GM19023 (cell line): ENCODE measurements around the gene HIPK1.
"Not testable (repeated sequence)": the region's sequence is repeated elsewhere in the genome, so short reads cannot be mapped to it uniquely, and the experiment has no call there.

ENCODE experiments used
- ATAC-seq: cut with Tn5 transposase; IDR thresholded peaks from one replicate; pipeline ENCODE4 v1.9.1; 2021; ENCODE audit warnings: mild to moderate bottlenecking, moderate library complexity; ENCODE audit not compliant: unreplicated experiment

Gene HIPK1

DNA sequence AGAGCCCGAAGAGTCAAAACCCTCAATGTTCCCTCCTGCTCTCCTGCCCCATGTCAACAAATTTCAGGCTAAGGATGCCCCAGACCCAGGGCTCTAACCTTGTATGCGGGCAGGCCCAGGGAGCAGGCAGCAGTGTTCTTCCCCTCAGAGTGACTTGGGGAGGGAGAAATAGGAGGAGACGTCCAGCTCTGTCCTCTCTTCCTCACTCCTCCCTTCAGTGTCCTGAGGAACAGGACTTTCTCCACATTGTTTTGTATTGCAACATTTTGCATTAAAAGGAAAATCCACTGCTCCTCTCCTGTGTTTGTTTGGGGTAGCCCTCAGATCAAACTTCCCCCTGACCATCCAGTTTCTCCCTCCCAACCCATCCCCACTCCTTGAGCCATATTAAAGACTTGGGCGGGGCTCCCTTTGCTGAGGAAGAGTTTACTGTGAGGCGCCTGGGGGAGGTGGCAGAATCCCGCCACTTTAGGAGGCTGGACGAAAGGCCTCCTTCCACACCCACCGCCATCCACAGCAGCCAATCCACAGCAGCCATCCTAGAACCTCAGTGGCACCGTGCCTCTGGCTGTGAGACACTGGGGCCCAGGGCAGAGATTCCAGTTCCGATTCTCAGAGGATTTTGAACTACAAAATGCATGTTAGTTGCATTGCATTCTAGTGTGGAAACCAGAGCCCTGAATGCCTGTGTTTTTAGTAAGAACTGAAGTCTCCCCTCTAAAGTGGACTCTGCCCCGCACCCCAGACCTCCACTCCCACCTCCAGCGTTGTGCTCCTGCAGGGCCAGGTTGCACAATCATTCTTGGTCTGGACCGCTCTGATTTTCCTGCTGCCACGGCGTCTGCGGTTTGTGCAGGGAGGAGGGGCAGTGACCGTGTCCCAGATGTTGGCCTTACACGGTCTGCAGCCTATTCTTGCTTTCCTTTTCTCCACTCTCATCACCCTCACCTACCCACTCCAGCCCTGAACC is 53.1 kb downstream of the HIPK1 start:
- ATAC-seq, result no peak

DNA sequence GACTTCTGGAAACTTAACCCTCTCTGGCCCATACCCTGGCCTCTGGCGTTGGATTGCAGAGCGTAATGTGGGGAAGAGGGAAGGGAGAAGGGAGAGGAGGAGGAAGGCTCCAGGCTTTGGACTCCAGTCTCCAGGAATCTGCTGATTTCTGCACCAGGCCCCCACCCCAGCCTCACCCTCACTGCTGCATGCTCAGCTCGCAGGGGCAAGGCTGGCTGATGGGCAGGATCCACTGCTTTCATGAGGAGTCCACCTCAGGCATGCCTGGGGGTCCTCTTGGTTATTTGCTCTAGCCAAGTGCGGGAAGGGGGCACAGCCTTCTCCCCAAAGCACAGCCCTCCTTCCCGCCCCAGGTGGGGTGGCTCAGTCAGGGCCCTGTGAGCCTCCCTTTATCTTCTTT is 53.8 kb downstream of the HIPK1 start:
- no peak for ATAC-seq

DNA sequence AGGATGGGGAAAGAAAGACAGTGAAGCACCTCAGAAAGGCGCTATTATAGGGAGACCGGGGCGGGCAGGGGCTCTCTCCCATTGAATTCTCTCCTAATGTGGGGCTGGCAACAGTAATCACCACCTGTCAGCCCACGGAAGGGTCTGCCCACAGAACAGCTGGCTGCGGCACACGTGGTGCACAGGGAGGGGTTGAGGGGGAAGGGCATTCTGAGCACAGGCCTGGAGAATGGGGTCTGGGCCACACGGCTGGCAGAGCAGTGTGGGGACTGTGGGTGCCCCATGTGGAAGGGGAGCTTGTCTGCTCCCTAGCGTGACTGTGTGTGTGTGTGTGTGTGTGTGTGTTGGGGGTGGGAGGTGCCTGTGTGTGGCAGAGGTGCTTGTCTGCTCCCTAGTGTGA is 54.3 kb downstream of the HIPK1 start:
- no peak for ATAC-seq

DNA sequence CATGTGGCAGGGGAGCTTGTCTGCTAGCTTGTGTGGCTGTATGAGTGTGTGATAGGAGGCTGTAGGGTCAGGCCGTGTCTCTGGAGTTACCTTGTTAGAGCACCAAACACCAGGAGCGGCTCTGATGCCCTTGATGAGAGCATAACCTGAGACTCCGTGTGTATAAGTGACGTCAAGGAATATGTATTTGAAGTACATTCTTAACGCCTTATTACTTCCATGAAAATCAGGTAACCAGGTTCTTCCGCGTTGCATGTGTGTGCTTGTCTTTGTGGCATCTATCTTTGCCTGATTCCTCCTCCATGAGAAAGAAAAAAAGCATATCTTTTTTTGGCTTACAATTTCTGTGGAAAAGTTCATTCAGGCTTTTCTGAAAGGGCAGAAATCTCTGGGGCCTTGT is 54.7 kb downstream of the HIPK1 start:
- ATAC-seq, result no peak

DNA sequence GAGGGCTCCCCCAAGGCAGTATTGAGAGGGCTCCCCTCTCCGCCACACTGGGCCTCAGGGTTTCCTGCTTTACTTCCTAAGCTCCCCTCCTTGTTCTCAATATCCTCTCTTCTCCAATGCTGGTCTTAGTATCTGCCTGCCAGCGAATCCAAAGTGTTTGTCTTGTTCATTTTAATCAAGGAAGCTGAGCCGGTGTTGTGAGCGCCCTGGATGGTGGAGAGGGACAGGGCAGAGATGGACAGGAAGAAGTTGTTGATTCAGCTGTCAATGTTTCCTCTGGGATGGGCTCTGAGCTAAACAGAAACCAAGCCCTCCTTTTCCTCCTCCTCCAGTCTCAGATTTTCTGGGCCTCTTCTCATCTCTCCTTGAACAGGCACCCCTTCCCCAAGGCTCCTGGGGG is 55.6 kb downstream of the HIPK1 start:
- ATAC-seq, result no peak

DNA sequence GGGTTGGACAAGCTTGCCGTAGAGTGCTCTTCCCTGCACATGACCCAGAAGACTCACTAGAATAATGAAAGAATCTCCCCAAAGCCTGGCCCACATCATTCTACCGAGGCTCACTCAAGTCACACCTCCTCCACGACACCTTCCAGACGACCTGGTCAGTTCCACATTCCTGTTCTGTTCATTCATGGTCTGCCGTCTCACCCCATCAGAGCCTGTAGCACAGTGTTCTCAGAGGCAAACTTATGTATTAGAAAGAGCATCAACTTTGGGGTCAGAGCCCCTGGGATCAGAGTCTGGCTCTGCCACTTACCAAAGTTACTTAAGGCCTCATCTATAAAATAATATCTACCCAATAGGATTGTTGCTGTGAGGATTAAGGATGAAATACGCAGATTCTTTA is 57.7 kb downstream of the HIPK1 start:
- no peak for ATAC-seq

DNA sequence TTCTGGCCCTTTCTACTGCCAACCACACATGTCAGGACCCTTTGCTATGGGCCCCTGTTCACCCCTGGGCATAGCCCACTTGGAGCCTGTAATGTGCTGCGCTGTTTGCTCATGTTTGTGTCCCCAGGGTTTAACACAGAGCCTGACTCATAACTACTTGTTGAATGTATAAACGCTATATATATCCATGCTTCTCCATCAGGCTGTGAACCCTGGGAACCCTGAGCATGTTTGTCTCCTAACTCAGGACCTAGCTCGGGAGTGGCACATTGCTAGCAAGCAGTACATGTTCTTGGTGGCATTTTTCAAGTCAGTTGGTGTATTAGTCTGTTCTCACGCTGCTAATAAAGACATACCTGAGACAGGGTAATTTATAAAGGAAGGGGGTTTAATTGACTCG is 58.1 kb downstream of the HIPK1 start:
- no peak for ATAC-seq

DNA sequence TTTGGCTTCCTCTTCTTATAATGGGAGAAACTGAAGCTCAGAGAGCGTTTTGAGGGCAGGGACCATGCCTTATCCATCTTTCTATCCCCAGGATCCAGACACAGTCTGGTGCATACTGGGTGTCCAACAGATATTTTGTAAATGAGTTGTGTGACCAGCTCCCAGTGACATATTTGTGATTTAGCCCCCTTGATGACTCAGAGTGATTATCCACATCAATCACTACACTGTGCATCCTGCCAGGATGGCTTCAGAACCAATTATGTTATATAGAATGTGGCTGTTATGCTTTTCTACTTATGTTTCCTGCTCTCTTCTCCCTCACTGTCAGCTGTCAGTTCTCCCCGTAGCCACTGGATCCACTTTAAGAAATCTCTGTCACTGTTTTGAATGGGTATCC is 61.4 kb downstream of the HIPK1 start:
- ATAC-seq, result no peak

DNA sequence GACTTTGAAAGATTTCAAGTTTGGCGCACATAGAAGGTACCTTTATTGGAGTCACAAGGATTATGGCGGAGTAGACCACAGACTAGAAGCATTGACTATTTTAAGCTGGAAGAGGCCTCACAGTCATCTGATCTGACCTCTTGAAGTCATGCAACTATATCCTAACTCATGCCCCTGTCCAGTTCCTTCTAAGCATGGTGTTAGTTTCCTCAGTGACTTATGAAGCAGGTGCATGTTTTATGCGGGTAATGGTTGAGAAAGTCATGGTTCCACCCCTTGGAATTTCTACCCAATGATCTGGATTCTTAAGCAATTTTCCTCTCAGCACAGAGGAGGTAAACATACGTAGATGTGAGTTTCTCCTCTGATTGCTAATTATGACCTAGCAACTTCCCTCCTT is 61.8 kb downstream of the HIPK1 start:
- no peak for ATAC-seq

DNA sequence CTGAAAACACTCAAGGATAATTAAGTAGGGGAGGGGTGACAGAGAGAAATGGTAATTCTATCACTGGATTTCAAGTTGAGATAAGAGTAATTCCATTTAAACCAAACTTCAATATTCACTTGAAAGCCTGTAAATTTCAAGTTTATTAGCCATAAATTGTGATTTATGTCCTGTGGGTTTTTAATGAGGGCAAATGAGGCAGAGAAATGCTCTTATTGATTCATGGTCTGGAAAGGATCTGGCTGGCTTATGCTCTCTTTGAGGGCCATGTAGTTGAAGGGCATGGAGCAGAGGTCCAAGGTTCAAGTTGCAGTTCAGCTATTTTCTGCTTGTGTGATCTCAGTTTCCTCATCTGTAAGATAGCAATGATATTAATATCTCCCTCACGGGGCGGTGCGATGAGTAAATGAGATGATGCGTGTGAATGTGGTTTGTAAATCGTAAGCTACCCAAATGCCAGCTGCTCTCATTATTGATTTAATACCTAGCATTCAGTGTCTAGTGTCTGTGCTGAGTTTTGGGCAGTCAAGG is 62.4 kb downstream of the HIPK1 start:
- ATAC-seq, result no peak

DNA sequence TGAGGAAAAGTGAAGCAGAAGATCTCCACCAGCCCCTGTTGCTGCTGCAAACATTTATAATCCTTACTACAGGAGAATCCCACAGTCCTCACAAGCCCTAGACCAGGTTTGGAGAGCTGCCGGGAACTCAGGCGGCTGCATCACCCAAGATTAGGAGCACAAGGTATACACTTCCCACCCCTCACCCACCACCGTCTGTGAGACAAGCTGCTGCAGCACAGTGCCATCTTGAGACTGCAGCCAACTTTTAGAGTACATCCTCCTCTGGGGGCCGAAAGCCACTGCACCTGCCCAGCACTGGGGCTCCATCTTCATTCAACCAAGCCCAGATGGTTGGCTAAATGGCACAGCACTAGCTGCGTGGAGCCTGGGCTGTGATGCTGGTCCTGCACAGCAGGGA is 63.9 kb downstream of the HIPK1 start:
- ATAC-seq, result no peak

DNA sequence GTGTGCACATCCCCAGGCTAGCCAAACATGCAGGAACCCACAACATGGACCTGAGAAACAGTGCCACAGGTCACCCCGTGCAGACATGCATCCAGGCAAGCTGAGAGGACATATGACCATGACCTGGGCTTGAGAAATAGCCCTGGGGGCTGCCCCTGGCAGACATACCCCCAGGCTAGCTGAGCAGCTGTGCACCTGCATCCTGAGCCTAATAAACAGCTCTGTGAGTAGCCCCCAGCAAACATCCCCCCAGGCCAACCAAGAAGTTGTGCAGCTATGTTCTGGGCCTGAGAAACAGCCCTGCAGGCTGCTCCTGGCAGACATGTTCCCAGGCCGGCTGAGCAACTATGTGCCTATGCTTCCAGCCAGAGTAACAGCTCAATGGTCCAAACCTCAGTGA is 64.6 kb downstream of the HIPK1 start:
- ATAC-seq, result no peak

DNA sequence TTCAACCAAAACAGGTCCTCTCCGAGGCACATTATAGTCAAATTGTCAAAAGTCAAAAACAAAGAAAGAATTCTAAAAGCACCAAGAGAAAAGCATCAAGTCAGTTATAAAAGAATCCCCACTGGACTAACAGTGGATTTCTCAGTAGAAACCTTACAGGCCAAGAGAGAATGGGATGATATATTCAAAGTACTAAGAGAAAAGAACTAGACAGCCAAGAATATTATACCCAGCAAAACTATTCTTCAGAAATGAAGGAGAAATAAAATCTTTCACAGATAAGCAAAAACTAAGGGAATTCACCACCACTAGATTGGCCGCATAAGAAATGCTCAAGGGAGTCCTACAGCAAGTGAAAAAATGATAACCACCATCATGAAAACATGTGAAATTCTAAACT is 66.3 kb downstream of the HIPK1 start:
- ATAC-seq, result no peak

DNA sequence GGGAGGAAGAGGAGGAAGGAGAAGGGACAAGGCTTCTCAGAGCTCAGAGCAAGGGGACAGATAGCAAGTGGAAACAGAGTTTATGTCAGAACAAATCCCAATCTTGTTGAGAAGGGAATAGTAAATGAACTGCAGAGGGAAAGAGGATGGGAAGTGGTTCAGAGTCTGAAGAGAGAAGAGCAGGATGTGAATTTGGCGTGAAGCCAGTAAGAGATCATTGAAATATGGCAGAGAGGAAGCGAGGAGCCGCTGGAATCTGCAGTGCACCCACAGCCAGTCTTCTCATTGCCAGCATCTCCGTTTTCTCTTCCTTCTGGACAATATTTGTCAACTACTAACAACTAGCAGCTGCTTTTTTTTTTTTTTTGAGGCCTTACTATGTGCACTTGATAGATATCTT is 69.2 kb downstream of the HIPK1 start:
- ATAC-seq, result no peak

DNA sequence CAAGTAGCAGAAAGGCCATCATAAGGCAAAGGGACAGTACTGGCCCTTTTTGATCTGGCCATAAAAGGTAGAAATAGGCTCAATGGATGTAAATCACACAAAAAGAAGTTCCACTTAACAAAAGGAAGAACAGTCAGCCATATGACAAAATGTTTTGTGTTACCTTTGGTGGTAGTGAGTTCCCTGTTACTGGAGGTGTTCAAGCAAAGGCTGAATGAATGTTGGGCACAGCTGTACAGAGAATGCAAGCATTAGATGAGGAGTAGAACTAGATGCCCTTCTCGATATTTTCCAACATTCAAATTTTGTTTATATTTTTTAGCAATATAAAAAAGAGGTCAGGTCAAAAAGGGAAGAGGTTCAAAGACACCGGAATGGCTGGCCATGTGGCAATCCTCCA is 70.1 kb downstream of the HIPK1 start:
- no peak for ATAC-seq

DNA sequence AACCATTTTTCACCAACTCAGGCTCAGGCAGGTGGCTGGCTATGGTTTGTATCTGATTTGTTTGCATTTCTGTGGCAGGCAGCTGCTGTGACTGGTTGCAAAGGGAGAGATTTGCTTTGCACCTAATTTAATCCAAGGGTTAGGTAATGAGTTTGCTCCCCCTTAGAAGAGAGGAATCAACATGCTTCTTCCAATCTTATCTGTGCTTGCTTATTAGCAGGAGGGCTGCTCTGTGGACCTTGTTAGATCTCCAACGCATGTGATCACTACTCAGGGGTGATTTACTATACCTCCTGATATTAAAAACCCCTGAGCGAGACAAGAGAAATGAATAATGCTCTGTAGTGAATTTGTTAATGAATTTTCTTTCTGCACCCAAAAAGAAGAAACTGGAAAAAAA is 70.7 kb downstream of the HIPK1 start:
- no peak for ATAC-seq

DNA sequence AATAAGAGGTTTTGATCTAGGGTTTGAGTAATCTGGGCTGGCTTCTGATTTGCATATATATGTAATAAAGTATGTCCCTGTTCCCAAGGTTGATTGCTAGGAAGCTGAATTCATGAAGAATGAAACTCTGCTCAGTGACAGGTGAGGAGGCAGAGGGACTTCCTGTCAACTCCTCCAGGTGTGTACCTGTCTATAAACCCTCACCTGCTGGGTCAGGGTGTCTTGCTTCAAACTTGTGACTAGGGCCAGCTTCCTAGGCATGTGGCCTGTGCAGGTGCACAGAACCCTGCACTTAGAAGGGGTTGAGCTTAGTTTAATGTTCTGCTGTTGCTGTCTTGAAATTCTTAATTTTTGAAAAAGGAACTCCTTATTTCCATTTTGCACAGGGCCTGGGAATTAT is 71.3 kb downstream of the HIPK1 start:
- no peak for ATAC-seq

DNA sequence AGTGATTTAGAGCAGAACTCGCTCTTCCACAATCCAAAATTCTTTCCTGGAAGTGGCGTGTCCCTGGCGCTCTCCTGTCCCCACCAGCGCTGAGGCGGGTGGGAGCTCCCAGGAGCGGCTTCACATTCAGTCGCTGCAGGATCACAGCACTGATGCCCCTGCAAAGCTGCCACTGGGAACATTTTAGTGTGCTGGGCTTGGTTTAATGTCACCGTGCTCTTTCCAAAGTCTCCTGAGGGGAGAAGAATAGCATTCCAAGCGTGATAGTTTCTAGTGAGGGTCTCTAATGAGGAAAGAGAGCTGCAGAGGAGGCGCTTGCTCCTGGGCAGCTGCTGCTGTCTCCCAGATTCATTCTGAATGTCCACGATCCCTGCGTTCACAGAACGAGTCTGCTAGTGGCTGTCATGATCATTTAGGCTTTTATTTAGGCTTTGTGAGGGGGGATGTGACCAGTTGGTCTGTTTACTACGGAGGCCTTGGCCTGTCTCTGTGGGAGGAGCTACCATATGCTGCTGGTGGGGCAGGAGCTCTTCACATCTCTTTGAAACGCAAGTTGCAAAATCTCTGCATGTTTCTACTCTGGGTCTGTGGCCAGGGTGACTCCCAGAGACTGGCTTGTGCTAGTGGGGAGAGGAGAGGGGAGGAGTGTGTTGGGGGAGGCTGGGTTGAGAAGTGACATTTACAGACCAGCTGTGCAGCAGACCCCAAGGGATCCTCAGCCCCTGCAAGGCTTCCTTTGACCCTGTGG is 73.5 kb downstream of the HIPK1 start:
- no peak for ATAC-seq

DNA sequence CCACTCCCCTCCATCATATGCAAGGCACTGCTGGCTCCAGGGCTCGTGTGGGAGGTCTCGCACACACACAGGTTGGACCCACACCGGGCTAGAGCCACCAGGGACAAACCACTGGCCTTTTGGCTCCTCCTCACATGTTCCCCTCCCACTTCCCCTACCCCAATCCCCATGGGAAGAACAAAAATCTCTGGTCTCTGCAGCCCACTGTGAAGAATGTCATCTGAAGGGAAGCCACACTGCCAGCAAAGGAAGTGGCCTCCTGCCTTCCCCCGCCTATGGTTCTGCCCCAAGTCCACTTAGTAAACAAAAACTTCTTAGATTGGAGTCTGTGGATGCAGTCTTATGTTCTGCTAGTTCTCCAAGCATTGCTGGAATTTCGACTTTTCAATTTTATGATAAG is 74.3 kb downstream of the HIPK1 start:
- ATAC-seq, result no peak

DNA sequence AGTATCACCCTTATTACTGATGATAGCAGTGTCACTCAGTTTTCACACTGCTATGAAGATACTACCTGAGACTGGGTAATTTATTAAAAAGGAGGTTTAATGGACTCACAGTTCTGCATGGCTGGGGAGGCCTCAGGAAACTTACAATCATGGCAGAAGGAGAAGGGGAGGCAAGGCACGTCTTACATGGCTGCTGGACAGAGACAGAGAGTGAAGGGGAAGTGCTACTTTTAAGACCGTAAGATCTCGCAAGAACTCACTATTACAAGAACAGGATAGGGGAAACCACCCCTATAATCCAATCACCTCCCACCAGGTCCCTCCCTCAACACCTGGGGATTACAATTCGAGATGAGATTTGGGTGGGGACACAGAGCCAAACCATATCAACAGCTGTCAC is 77.7 kb downstream of the HIPK1 start:
- ATAC-seq, result not testable (repeated sequence)

DNA sequence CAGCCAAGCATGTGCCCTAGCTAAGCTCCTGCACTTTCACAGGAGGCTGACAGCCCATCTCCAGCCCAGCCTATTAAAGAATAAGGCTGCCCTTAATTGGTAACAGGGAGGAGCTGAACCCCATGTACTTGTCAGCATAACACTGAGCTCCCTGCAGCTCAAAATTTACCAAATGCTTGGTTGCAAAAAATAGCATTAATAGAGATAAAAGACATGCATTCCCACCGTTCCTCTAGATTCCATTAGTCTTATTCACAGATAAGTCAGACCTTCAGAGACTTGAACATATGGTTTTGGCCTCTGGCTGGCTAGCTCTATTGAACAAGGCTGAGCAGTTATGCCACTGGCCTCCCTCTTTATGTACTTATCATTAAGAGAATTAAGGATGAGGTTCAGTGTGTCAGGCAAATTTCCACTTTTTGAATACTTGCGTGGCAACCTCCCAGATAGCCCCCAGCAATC is 79.4 kb downstream of the HIPK1 start:
- no peak for ATAC-seq

DNA sequence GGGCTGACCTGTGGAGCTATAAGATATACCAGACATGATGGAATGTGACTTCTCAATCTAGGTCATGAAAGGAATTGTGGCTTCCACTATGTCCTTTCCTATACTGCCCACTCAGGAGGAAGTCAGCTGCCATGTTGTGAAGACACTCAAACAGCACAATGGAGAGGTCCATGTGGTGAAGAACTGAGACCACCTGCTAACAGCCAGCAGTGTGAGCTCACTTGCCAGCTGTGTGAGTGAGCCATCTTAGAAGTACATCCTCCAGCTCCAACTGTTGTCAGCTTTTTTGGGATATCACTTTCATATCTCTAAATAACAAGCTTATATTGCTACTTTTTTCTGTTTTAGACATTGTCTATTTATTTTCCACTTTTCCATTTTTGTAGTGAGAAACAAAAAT is 79.9 kb downstream of the HIPK1 start:
- ATAC-seq, result no peak
